MCF 10A (cell line): ENCODE data around the gene CD1C. TPM values are rescaled to one million over a fixed set of nuclear protein-coding genes. Genes with fewer than 3 reads are reported as not detected.

Experiments used
- BruUV-seq: library from RNA; stranded (reverse); fragments of 400-500 nt; replicated peaks from 2 replicates; lab custom pipeline; 2021; lab: Mats Ljungman, UMichigan
- CTCF ChIA-PET: fragments of 300-600 bp; sonication (Branson Sonifier 250); formaldehyde crosslinking; extraction: SDS; loops from one replicate; lab custom pipeline; 2021; ENCODE audit warnings: antibody characterized with exemption, inconsistent platforms; lab: Yijun Ruan, JAX
- POLR2A ChIA-PET: fragments of 300-600, 350-650 bp; sonication (Branson Sonifier 250); formaldehyde crosslinking; extraction: SDS; loops from one replicate; lab custom pipeline; 2020; ENCODE audit warnings: antibody characterized with exemption, inconsistent platforms; lab: Yijun Ruan, JAX
- DNase-seq: peaks from one replicate; pipeline ENCODE4 v3.0.0-alpha.2; 2018; ENCODE audit not compliant: unreplicated experiment
- H3K27ac Mint-ChIP-seq: one replicate; pipeline ENCODE4 v1.8.0; 2022; ENCODE audit warnings: mild to moderate bottlenecking, low read depth, mixed read lengths; ENCODE audit not compliant: unreplicated experiment
- H3K27me3 Mint-ChIP-seq: one replicate; pipeline ENCODE4 v1.8.0; 2022; ENCODE audit warnings: mixed read lengths; ENCODE audit not compliant: insufficient read depth, unreplicated experiment
- H3K36me3 Mint-ChIP-seq: one replicate; pipeline ENCODE4 v1.8.0; 2022; ENCODE audit warnings: mild to moderate bottlenecking, moderate library complexity, mixed read lengths; ENCODE audit not compliant: insufficient read depth, unreplicated experiment
- H3K4me1 Mint-ChIP-seq: one replicate; pipeline ENCODE4 v1.8.0; 2022; ENCODE audit warnings: mixed read lengths; ENCODE audit not compliant: insufficient read depth, unreplicated experiment
- H3K4me3 Mint-ChIP-seq: one replicate; pipeline ENCODE4 v1.8.0; 2022; ENCODE audit warnings: mild to moderate bottlenecking, moderate library complexity, mixed read lengths; ENCODE audit not compliant: unreplicated experiment
- H3K9me3 Mint-ChIP-seq: one replicate; pipeline ENCODE4 v1.8.0; 2022; ENCODE audit warnings: mixed read lengths; ENCODE audit not compliant: unreplicated experiment
- intact Hi-C: fragments of 100-400 bp; cut with micrococcal nuclease; formaldehyde crosslinking; loops from 2 replicates; pipeline ENCODE4 v1.14.1; 2022
- total RNA-seq: library from RNA; stranded (reverse); gene quantifications from 2 replicates; pipeline ENCODE4 v1.2.3, GENCODE V29; 2022
- TF ChIP-seq, protein P1 (sequence below): fragments of 200-600 bp; IDR thresholded peaks from one replicate; pipeline ENCODE4 v1.8.0; 2022; ENCODE audit warnings: antibody characterized with exemption, mild to moderate bottlenecking; ENCODE audit not compliant: unreplicated experiment

The CD1C gene
- total RNA-seq, 1 experiment from 2014 or later, result not detected

DNA sequence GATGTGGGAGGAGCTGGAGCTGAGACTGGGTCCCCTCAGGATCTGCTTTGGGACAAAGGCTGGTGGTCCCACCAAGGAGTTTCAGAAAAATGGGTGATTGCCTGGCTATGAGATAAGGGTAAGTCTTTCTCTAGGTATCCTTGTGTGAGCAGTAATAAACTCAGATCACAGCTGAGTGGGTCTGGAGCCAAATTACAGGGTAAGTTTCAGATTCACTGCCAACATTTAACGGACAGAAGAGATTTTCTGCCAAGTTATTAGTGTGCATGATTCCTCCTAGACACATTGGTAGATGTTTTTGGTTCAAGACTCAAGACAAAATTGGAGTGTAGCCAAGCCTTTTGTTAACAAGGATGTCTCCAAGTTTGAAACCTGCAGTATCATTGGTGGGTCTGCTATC, 34.1 kb downstream of the CD1C start:
- DNase-seq, result no peak
- intact Hi-C loops, result no loop called here
- Mint-ChIP-seq H3K27me3 (peaks cover 28% of the 10 kb centered on the region), H3K4me3 (no peak overlapping the region), H3K36me3 (no peaks in the 10 kb centered on the region), H3K9me3 (no peaks in the 10 kb centered on the region), H3K4me1 (no peaks in the 10 kb centered on the region), H3K27ac (no peak overlapping the region)
- ChIA-PET POLR2A (no interaction called here), CTCF (no interaction called here)
- BruUV-seq, result no TSS peak
- TF ChIP-seq, protein P1, sequence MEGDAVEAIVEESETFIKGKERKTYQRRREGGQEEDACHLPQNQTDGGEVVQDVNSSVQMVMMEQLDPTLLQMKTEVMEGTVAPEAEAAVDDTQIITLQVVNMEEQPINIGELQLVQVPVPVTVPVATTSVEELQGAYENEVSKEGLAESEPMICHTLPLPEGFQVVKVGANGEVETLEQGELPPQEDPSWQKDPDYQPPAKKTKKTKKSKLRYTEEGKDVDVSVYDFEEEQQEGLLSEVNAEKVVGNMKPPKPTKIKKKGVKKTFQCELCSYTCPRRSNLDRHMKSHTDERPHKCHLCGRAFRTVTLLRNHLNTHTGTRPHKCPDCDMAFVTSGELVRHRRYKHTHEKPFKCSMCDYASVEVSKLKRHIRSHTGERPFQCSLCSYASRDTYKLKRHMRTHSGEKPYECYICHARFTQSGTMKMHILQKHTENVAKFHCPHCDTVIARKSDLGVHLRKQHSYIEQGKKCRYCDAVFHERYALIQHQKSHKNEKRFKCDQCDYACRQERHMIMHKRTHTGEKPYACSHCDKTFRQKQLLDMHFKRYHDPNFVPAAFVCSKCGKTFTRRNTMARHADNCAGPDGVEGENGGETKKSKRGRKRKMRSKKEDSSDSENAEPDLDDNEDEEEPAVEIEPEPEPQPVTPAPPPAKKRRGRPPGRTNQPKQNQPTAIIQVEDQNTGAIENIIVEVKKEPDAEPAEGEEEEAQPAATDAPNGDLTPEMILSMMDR, result no peak

GRCh38 chr1:158324395-158324794, 34.7 kb downstream of the CD1C start:
- TF ChIP-seq, protein P1, result no peak
- Mint-ChIP-seq H3K27me3 (peaks cover 28% of the 10 kb centered on the region), H3K36me3 (no peaks in the 10 kb centered on the region), H3K9me3 (no peaks in the 10 kb centered on the region), H3K4me3 (no peak overlapping the region), H3K4me1 (no peaks in the 10 kb centered on the region), H3K27ac (no peak overlapping the region)
- ChIA-PET POLR2A (no interaction called here), CTCF (no interaction called here)
- no TSS peak for BruUV-seq
- no peak for DNase-seq
- intact Hi-C loops, result no loop called here

DNA sequence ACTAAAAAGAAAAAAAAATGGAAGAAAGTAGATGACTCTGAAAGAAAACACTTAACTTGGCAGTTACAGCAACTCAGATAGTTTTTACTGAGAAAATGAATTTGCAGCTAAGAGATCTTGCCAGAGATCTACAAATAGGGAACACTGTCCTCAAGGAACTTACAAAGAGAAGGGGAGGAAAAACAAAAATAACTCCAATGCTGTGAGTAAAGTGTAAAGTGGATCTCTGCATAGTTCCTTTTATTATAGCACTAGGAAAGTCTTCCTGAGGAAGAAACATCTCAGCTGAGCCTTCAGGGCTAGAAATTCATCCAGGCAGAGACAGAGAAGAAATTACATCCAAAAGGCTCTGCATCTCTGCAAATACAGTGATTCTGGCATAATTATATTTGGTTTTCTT, 37.8 kb downstream of the CD1C start:
- POLR2A ChIA-PET, result no interaction called here
- no TSS peak for BruUV-seq
- CTCF ChIA-PET, result interaction anchor here (0.5 to 1.2 kb wide), 5 partner anchors 8 to 377 kb away, joined by 3 to 6 read pairs (median 4); no protein-coding TSS in a partner anchor
- TF ChIP-seq, protein P1, result no peak
- H3K27ac Mint-ChIP-seq, result no peak overlapping the region
- no peaks in the 10 kb centered on the region for H3K4me1 Mint-ChIP-seq
- H3K36me3 Mint-ChIP-seq, result no peaks in the 10 kb centered on the region
- intact Hi-C loops, result no loop called here
- H3K4me3 Mint-ChIP-seq, result no peak overlapping the region
- peaks cover 23% of the 10 kb centered on the region for H3K27me3 Mint-ChIP-seq
- H3K9me3 Mint-ChIP-seq, result no peaks in the 10 kb centered on the region
- no peak for DNase-seq

- intact Hi-C loops, result no loop called here
These were observed 38.7 kb downstream of the CD1C start for GRCh38 chr1:158328426-158328825.

More at GRCh38 chr1:158328426-158328825, 38.7 kb downstream of the CD1C start:
- CTCF ChIA-PET, result interaction anchor here (0.6 to 1.0 kb wide), 3 partner anchors 8 to 73 kb away, joined by 3 to 4 read pairs (median 3); no protein-coding TSS in a partner anchor
- BruUV-seq, result no TSS peak
- no peaks in the 10 kb centered on the region for H3K9me3 Mint-ChIP-seq
- H3K27ac Mint-ChIP-seq, result no peak overlapping the region
- H3K27me3 Mint-ChIP-seq, result peaks cover 19% of the 10 kb centered on the region
- POLR2A ChIA-PET, result no interaction called here
- H3K4me1 Mint-ChIP-seq, result no peaks in the 10 kb centered on the region
- no peaks in the 10 kb centered on the region for H3K36me3 Mint-ChIP-seq
- TF ChIP-seq, protein P1, result no peak
- H3K4me3 Mint-ChIP-seq, result no peak overlapping the region
- no peak for DNase-seq
